ENCODE measurements around the gene HINT3.

GRCh38 chr6:126007800-126008199, 51.2 kb downstream of the HINT3 start:
- TF ChIP-seq POLR2AphosphoS5 (IDR thresholded peaks at IDR 0.05; ENCODE audit: low read depth, low read length) (no peak), TAF1 (IDR thresholded peaks at IDR 0.05; ENCODE audit: low read depth, low read length) (no peak), POLR2A (IDR thresholded peaks at IDR 0.05; ENCODE audit: low read depth, low read length) (no peak), SPI1 (IDR thresholded peaks at IDR 0.05; ENCODE audit: low read depth, low read length) (no peak), PAX5 (IDR thresholded peaks at IDR 0.05; ENCODE audit: insufficient read depth, low read length, severe bottlenecking) (no peak), POU2F2 (IDR thresholded peaks at IDR 0.05; ENCODE audit: low read depth, low read length) (no peak)

Data from GM12891 (cell line).